ENCODE results near the gene BTBD7. TPM values are rescaled to one million over a fixed set of nuclear protein-coding genes. Genes with fewer than 3 reads are reported as not detected.

BTBD7 gene
- total and polyA plus RNA-seq, 2 experiments from 2014 or later: 24.4 to 32.8 TPM

DNA sequence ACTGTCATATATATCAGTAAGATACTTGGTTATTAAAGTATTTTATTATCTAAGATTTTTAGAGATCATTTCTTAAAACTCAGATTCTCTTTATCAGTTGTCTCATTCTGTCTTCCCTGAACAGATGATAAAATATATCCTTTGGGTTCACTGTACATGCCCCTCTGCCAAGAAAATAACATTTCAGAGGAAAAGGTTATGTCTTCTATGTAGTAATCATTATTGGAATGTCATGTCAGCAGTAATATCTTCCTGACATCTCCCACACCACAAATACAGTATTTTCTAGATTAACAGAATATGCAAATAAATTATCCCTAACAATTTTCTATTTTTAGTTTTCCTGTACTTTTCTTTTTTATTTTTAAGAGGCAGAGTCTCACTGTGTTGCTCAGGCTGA lies 26.0 kb downstream of the BTBD7 start:
- Histone ChIP-seq H3K4me3 (no peak overlapping the region), H3K4me2 (no peak overlapping the region), H4K20me1 (replicated peaks; ENCODE audit: insufficient read depth) (peaks cover 19% of the 10 kb centered on the region), H3K36me3 (ENCODE audit: insufficient read depth) (no peaks in the 10 kb centered on the region), H3K4me1 (ENCODE audit: insufficient read depth) (peaks cover 34% of the 10 kb centered on the region), H3K79me2 (replicated peaks; ENCODE audit: insufficient read depth) (peaks cover 100% of the 10 kb centered on the region), H2AFZ (no peak overlapping the region), H3K27me3 (ENCODE audit: insufficient read depth) (no peaks in the 10 kb centered on the region), H3F3A (replicated peaks; ENCODE audit: low read depth) (no peaks in the 10 kb centered on the region), H3K27ac (ENCODE audit: low read depth) (no peak overlapping the region), H3K9me2 (ENCODE audit: insufficient read depth) (no peaks in the 10 kb centered on the region)
- Mint-ChIP-seq H3K36me3 (ENCODE audit: low read depth) (no peaks in the 10 kb centered on the region), H3K9me3 (no peaks in the 10 kb centered on the region), H3K27me3 (ENCODE audit: insufficient read depth, low read depth, poor library complexity) (peaks cover 7% of the 10 kb centered on the region), H3K4me1 (peaks cover 38% of the 10 kb centered on the region), H3K4me3 (no peak overlapping the region), H3K27ac (no peak overlapping the region)
- DNase-seq (ENCODE audit: low spot score) (no peak), ATAC-seq (no peak)
- no peak for TF ChIP-seq JUNB (IDR thresholded peaks at IDR 0.05; ENCODE audit: unreplicated experiment)
- no peak for TF ChIP-seq ETS1 (IDR thresholded peaks at IDR 0.05)
- no peak for TF ChIP-seq ZNF331 (CRISPR knock-in tag; IDR thresholded peaks at IDR 0.05; ENCODE audit: low read depth)
- TF ChIP-seq CTCF (conservative IDR thresholded peaks at IDR 0.05; ENCODE audit: low read depth in 2 of 2): no peak
- no peak for TF ChIP-seq ZNF114 (CRISPR knock-in tag; IDR thresholded peaks at IDR 0.05)
- no peak for TF ChIP-seq POLR2AphosphoS5 (IDR thresholded peaks at IDR 0.05; ENCODE audit: low read depth)
- no peak for TF ChIP-seq EZH2phosphoT487 (IDR thresholded peaks at IDR 0.05; ENCODE audit: unreplicated experiment)
- TF ChIP-seq REST (IDR thresholded peaks at IDR 0.05; ENCODE audit: unreplicated experiment): no peak
- no peak for TF ChIP-seq CREB1 (CRISPR knock-in tag; IDR thresholded peaks at IDR 0.05; ENCODE audit: low read depth)
- no peak for TF ChIP-seq NANOG (IDR thresholded peaks at IDR 0.05; ENCODE audit: borderline replicate concordance)
- TF ChIP-seq STAT1 (IDR thresholded peaks at IDR 0.05; ENCODE audit: unreplicated experiment): no peak
- TF ChIP-seq ZNF462 (CRISPR knock-in tag; IDR thresholded peaks at IDR 0.05): no peak
- TF ChIP-seq EZH2 (IDR thresholded peaks at IDR 0.05; ENCODE audit: low read depth, unreplicated experiment): no peak

Data from GM23338 (cell line).